SK-N-SH (cell line): ENCODE data around the gene ABCB7.

Experiments
- JUND ChIP-seq: IDR thresholded peaks from 2 replicates; pipeline ENCODE4 v1.4.0; 2012
- RAD21 ChIP-seq: IDR thresholded peaks from 2 replicates; pipeline ENCODE4 v1.6.1; 2012; ENCODE audit warnings: mild to moderate bottlenecking, low read length
- RCOR1 ChIP-seq: fragments of 150-350 bp; IDR thresholded peaks from 2 replicates; pipeline ENCODE4 v1.6.1; 2017; ENCODE audit warnings: antibody characterized with exemption, low read length

DNA sequence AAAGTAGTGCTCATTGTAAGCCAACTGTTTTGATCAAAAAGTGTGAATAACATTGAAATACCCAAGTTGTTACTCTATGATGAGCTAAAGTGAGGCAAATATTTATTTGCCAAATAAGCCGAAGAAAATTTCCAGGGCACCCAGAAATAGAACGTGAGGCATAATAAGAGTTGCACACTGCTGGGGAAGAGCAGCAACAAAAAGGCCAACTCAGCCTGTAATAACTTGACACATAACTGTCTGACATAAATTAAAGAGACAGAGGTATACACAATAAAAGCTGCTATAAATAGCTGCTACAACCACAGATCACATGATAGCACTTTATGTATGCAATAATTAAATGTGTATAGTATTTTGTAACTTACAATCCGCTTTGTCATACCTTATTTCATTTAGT, 2.0 kb upstream of the ABCB7 start:
- TF ChIP-seq RAD21 (no peak), RCOR1 (no peak), JUND (no peak)
